Neural cell (in vitro differentiated cells): ENCODE measurements around the gene ZIK1.

Source experiments
- CTCF ChIP-seq: fragments of 450-650 bp; IDR thresholded peaks from 2 replicates; pipeline ENCODE4 v1.5.1; 2014; ENCODE audit warnings: antibody characterized with exemption, mild to moderate bottlenecking, moderate library complexity; ENCODE audit not compliant: poor library complexity, severe bottlenecking
- EP300 ChIP-seq: fragments of 450-650 bp; conservative IDR thresholded peaks from 2 replicates; pipeline ENCODE4 v1.6.1; 2014; ENCODE audit warnings: antibody characterized with exemption, mild to moderate bottlenecking, moderate library complexity; ENCODE audit not compliant: poor library complexity, severe bottlenecking
- MXI1 ChIP-seq: fragments of 450-650 bp; conservative IDR thresholded peaks from 2 replicates; pipeline ENCODE4 v1.6.1; 2014; ENCODE audit warnings: antibody characterized with exemption, mild to moderate bottlenecking; ENCODE audit not compliant: poor library complexity, severe bottlenecking
- POLR2AphosphoS5 ChIP-seq: IDR thresholded peaks from 2 replicates; pipeline ENCODE4 v1.6.1; 2012
- RAD21 ChIP-seq: fragments of 450-650 bp; conservative IDR thresholded peaks from 2 replicates; pipeline ENCODE4 v1.6.1; 2014; ENCODE audit warnings: antibody characterized with exemption, mild to moderate bottlenecking, moderate library complexity
- SMC3 ChIP-seq: fragments of 450-650 bp; conservative IDR thresholded peaks from 2 replicates; pipeline ENCODE4 v1.6.1; 2014; ENCODE audit warnings: antibody characterized with exemption, mild to moderate bottlenecking, moderate library complexity; ENCODE audit not compliant: poor library complexity
- TF ChIP-seq, protein P1 (sequence below): IDR thresholded peaks from 2 replicates; pipeline ENCODE4 v1.6.1; 2012; ENCODE audit warnings: borderline replicate concordance

DNA sequence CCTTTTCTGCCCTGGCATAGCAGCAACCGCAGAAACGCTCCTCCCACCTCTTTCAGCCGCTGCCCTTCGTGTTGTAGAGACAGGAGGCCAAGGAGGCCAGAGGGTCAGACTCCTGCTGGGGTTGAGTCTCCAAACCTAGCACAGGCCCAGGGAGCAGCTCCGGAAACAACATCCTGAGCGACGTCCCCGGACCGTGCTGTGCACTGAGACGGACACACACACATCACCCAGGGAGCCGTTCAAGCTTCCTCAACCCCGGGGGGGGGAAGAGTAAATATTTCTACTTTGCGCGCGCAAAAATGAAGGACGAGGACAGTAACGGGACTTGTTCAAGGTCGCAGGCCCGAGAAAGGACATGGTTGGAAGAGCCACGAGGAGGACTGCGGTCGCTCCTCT is 24.9 kb upstream of the ZIK1 start:
- TF ChIP-seq CTCF: no peak
- TF ChIP-seq, protein P1, sequence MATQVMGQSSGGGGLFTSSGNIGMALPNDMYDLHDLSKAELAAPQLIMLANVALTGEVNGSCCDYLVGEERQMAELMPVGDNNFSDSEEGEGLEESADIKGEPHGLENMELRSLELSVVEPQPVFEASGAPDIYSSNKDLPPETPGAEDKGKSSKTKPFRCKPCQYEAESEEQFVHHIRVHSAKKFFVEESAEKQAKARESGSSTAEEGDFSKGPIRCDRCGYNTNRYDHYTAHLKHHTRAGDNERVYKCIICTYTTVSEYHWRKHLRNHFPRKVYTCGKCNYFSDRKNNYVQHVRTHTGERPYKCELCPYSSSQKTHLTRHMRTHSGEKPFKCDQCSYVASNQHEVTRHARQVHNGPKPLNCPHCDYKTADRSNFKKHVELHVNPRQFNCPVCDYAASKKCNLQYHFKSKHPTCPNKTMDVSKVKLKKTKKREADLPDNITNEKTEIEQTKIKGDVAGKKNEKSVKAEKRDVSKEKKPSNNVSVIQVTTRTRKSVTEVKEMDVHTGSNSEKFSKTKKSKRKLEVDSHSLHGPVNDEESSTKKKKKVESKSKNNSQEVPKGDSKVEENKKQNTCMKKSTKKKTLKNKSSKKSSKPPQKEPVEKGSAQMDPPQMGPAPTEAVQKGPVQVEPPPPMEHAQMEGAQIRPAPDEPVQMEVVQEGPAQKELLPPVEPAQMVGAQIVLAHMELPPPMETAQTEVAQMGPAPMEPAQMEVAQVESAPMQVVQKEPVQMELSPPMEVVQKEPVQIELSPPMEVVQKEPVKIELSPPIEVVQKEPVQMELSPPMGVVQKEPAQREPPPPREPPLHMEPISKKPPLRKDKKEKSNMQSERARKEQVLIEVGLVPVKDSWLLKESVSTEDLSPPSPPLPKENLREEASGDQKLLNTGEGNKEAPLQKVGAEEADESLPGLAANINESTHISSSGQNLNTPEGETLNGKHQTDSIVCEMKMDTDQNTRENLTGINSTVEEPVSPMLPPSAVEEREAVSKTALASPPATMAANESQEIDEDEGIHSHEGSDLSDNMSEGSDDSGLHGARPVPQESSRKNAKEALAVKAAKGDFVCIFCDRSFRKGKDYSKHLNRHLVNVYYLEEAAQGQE: no peak
- no peak for TF ChIP-seq EP300
- TF ChIP-seq SMC3: no peak
- TF ChIP-seq RAD21: no peak
- no peak for TF ChIP-seq MXI1
- no peak for TF ChIP-seq POLR2AphosphoS5
